Measurements from ENCODE around the gene HIGD1C.
"Not testable (repeated sequence)": the region's sequence is repeated elsewhere in the genome, so short reads cannot be mapped to it uniquely, and the experiment has no call there.

HIGD1C gene

DNA sequence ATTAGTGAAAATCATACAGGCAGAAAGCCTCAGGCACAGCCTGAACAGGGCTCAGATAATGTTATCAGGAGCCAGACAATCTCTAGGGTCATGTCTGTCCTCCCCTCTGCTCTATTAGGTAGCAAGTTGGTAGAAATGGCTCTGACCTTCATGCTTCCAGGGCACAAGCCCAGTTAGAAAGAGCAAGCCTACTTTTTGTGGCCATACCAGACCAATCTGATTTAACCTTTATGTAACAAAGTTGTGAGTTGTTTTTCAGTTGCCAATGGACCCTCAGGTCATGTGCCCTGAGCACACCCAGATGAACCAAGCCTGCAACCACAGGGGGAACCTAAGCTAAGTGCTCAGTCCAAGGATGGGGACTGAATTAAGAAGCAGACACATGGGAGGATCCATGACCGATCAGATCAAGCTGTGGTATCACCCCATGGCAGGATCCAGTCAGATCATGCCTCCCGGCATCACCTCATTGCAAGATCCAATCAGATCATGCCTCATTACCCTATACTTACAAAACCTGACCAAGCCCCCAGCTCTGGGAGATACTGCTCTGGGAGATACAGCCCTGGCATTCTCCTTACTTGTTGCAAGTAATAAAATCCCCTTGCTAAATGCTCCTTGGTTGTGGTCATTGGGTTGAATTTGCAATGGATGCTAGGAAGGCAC lies 18.8 kb upstream of the HIGD1C start:
- DNase-seq (ENCODE audit: low spot score) = no peak

DNA sequence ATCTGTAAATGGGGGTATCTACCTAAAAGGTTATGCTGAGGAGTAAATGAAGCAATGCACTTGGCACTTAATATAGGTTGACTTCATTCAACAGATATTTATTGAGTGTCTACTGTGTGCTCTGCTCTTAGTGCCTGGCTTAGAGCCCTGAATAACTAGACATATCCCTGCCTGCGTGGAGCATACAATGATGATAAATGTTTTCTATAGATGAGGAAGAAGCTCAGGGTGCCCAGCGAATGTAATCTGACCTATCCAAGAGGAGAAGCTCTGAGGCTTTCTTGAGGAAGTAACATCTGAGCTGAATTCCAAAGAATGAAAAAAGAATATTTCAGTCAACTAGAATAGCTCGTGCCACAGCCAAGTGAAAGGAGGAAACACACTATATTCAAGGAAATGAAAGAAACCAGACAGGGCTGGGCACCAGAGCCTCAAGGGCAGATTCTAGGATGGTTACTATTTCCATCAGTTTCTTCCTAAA lies 17.9 kb upstream of the HIGD1C start:
- DNase-seq (ENCODE audit: low spot score) = no peak

DNA sequence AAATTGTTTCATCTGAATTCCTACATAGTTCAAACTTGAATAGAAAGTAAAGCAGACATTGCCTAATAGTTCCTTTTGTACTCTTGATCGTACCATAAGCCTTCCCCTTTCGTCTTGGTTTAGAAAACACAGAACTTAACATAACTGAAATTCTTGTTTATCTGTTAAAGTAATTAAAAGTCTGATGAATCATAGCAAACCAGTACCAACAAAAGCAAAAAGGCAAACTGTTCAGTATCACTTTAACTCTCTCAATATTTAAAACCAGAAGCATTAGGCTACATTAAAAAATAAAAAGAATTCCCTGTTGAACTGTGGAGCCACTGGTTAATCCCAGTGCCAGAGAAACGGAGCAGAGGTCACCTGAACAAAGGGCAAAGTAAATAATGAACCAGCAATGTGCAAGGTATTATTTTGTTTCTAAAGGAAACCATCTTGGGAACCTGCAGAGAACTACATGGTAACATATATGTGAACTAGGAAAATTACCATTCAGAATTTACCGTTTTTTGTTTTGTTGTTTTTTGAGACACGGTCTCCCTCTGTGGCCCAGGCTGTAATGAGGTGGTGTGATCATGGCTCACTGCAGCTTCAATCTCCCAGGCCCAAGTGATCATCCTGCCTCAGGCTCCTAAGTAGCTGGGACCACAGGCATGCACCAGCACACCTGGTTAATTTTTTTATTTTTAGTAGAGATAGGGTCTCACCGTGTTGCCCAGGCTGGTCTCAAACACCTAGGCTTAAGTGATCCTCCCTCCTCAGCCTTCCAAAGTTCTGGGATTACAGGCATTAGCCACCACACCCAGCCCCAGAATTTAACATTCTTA lies 17.1 kb upstream of the HIGD1C start:
- no peak for DNase-seq (ENCODE audit: low spot score)

DNA sequence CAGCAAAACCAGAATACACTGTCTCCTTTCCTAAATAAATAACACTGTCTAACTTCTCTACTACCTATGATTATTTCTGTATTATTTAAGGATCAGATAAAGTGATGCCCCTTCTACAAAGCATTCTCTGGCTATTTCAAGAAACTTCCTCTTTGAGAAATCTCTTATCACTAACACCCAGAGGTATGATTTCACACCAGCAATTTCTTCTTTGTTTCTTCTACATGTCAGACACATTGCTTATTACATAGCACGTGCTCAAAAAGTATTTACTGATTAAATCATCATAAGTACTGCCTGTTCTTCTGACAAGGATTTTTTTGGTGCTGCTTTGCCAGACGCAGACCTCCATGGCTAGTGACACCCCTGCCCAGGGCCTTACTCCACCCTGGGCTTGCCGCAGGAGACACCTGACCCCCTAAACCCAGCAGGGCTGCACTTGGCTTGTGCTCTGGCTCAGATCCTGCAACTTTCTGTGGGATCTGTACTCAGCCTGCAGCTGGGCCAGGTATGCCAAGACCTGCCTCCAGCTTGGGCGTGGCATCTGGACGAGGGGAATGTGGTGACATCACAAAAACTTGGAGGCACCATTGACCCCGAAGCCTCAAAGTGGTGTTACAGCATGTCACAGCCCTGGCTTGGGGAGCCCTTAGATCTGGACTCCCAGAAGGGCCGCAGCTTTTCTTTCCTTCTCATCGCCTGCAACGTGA lies 15.4 kb upstream of the HIGD1C start:
- no peak for DNase-seq (ENCODE audit: low spot score)

DNA sequence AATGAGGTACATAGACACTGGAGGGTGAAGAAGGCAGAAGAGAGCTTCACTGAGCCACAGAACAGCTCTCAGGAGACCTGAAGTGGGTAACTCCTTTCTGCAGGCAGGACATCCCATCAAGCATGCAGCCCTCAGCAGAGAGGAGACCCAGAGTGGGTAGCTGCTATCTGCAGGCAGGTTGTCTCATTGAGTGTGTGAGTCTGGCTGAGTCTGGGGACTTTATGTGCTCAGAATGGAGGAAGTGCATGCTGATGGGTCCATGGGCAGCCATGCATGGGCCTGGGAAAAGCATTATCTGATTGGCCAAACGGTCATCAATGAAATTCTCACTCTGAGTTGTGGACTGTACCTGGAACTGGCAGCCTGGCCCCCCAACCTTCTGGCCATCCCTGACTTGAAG lies 14.7 kb upstream of the HIGD1C start:
- DNase-seq (ENCODE audit: low spot score) = no peak

DNA sequence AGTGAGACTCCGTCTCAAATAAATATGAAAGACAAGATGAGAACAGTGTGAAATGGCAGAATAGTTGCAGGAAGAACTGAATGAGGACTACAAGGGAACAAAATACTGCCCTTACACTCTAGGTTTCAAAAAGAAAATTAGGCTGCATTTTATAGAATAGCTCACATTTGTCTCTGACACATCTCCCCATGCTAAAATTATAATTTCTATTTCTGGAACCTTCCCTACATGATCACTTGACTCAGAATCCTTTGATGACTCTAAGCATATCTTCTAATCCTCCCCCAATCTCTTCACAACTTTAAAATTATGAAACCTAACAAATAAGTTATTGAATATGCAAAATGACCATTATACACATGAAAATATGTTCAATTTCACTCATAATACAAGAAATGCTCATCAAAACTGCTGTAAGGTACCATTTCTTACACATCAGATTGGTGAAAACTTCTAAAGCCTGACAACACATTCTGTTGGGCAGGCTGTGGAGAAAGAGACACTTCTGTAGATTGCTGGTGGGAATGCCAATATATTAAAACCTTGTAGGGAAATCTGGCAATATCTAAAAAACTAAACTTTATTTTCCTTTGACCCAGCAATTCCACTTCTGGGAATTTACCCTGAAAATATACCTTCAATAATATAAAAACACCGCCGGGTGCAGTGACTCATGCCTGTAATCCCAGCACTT lies 4.3 kb upstream of the HIGD1C start:
- no peak for DNase-seq (ENCODE audit: low spot score)

DNA sequence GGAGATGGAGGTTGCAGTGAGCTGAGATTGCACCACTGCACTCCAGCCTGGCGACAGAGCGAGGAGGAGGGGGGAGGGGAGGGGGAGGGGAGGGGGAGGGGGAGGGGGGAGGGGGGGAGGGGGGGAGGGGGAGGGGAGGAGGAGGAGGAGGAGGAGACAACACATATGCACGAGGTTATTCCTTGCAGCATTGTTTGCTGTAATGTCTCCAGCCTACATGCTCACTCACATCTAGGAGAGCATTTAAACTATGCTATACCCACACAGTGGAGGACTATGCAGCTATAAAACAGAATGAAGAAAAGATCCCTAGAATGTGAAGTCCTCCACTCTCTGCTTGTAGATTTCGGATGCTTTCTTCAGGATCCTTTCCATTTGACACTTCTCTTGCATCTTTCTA lies 3.5 kb upstream of the HIGD1C start:
- no peak for DNase-seq (ENCODE audit: low spot score)

DNA sequence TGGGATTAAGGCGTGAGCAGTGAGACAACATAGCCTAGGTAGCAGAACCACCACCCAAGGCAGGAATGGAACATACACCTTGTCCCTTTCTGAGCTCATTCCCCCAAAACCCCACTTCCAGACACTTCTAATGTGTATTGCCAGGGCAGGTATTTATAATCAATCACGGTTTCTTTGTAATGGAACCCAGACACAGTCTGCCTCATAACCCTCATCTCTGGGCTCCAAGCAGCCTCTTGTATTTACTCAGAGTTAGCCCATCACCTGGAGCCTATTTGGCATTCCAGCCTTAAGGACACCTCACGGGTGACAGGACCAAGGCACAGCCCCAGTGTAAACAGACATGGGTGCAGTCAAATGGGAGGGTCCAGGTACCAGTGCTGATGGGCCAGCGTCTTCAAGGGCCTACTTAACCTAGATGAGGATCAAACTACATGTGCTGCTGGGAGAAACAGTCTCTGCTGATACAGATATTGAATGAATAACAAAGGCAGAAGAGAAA lies 2.5 kb upstream of the HIGD1C start:
- no peak for DNase-seq (ENCODE audit: low spot score)

DNA sequence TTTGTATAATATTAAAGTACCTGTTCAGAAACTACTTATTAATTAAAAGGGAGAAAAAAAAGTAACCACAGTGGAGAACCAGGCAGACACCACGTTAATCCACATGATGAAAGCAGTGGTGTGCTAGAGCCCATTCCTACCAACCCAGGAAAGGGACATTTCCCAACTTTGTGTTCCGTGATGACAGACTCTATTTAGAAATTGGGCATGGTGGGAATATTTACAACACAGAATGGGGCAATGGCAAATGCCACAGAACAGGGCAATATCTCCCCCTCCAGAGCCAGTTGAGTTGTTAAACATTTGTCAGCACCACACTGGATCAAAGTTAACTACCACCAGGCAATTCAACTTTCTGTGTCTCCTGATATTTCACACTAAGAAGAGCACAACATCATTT lies 1.2 kb upstream of the HIGD1C start:
- DNase-seq (ENCODE audit: low spot score) = no peak

DNA sequence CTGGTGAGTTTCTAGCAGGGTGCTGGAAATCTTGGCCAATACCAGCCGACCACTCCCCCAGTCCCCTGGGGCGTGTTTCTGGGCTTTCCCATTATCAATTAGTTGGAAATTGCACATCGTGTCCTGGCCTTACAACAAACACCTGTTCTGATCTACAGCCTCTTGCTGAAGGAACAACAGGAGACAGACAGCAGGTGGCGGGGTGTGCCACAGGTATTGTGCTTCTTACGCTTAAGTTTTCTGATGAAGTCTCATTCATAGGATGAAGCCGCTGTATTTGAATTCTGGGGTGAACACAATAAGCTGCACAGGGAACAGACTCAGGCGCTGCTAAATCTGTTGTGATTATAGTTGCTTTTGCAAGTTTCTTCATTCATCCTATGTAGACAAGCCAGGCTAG lies 703 bp downstream of the HIGD1C start:
- no peak for DNase-seq (ENCODE audit: low spot score)

DNA sequence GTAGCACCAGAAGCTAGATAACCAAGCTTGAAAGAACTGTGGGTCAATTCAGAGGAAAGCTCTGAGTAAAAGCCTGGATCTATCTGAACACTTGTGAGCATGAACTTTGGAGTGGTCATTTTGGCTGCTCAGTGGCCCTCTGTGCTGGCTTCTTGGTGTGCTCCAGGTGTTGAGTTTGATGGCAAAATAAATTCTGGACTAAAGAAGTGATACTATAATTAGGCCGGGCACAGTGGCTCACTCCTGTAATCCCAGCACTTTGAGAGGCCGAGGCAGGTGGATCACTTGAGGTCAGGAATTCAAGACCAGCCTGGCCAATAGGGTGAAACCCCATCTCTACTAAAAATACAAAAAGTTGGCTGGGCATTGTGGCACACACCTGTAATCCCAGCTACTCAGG lies 2.4 kb downstream of the HIGD1C start:
- DNase-seq (ENCODE audit: low spot score) = not testable (repeated sequence)

DNA sequence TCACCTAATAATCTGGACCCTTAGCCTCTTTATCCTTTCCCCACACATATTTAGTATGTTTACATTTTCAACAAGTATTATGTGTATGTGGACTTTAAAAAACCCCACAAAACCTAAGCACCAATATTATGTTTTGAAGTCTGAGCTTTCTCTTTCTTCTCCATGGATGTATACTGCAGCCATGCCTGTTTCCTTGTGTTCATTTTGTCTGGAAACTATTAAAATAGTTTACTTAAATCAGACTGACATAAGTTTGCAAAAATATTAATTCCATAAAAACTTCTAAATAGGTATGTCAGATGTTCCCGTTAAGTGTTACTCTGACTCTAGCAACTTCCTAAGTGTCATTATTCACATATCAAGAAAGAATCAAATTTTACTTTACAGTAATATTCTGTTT lies 2.9 kb downstream of the HIGD1C start:
- DNase-seq (ENCODE audit: low spot score) = no peak

DNA sequence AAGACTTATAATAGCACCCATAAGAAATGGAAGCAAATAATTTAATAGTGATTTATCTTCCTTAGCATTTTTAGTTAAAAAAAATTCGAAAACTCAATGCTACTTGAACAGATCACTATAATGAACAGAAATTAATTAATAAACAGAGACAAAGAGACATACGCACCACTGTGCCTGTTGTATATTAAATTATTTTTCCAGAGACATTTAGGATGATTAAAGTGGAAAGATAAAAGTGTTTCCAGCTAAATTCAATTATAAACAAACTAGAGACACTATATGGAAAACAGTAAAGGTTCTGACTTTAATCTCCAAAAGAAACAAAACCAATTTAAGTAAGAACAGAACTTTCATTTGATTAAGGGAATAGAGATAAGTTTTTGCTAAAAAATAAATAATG lies 3.4 kb downstream of the HIGD1C start:
- no peak for DNase-seq (ENCODE audit: low spot score)

DNA sequence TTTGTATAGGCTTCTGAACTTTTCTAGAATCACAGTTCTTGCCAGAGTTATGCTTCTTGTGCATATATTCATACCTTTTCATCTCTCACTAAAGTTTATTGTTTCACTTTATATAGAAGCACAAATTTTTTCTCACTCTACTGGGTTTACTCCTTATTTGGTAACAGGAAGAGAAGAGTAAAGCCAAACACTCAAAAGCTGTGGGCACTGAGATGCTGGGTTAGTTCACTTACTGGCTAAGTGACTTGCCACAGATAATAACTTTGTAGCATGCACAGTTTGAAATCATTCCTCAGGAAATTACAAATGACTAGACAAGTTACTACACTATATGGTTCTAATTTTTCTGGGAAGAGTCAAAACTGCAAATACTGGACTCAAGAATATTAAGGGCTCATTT lies 7.8 kb downstream of the HIGD1C start:
- DNase-seq (ENCODE audit: low spot score) = no peak

DNA sequence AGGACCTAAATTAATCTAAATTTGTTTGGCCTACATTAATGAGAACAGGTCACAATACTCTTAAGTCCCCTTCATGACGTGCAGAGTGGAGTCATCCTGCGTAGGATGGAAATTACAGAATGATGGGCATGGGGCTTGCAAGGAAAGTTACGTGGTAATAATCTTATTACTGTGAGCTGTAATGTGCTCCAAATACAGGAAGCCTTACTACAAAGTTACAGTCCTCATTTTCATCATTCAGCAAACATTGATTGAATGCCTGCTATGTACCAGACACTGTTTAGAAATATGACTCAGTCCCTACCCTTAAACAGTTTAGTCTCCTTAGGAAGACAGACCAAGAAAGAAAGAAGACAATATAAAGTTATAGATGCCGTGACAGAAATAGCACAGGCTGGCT lies 9.4 kb downstream of the HIGD1C start:
- DNase-seq (ENCODE audit: low spot score) = no peak

DNA sequence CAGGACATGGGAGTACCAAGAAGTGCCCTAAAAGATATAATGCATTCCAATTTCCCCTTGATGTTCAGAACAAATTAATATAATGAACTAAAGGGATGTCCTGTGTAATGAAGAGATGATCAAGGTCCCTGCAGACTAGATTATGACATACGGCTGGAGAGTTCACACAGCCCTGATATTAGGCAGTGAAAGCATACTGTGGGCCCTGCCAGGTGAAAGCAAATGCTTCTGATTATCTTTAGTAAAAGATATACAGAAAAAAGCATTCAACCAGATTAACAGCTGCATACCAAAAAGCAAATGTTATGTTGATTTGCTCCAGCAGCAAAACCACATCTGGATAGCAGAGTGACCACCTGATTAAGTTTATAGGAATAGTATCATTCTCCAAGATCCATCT lies 12.1 kb downstream of the HIGD1C start:
- no peak for DNase-seq (ENCODE audit: low spot score)

DNA sequence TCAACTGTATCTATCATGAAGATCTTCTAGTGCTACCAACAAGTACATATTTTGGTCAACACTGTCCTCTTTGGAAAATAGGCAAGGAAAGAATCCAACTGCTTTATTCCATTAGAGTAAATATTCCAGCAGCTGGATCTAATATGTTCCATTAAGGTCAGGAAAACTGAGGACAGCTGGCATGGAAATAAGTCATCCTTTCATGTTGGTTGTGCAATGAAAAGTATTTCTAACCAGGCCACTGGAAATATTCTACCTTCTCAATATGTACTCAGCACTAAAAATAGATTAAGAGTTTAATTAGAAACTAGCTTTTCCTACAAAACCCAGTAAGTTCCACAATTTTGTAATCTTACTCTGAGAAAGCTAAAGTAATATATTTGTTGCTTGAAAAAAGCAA lies 19.6 kb downstream of the HIGD1C start:
- DNase-seq (ENCODE audit: low spot score) = no peak

DNA sequence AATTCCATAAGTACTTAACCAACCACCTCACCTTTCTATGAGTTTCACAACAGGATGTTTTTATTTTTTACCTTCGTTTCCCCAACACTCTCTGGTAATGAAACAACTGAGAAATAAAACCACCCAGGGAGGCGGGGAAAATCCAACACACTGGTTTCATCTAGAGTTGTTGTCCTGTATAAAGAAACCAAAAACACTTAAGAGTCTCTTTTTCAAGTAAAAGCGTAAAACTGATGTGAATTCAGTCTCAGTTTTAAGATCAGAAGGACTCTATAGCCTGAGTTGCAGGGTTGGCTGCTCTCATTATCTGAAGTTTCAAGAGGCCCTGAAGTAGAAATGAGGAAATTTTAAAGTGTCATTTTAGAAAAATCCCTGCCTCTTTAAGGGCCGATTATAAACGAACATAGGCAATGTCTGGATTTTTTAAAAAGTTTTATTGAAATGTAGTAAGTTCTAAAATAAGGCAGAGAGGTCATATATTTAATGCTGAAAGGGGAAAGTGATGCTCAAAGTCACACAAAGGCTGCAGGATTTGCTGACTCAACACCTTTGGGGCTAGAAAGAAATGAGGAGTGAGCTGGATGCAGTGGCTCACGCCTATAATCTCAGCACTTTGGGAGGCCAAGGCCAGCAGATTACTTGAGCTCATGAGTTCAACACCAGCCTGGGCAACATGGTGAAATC lies 27.2 kb downstream of the HIGD1C start:
- no peak for DNase-seq (ENCODE audit: low spot score)

DNA sequence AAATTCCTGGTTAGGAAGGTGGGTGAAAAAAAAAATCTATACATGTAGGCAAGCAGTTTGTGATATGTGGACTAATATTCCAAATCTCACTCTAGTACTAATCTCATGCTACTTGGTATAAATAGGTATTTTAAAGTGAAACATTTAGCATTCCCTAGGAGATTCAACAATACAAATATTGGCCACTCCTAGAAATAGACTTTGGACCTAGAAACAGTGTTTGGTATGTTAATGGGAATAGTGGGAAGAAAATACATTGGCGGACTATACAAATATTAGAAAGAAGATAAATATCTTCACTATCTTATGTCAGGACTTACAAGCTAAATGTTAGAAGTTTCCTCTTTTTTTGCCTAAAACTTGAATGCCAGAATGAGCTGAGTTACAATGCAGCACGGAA lies 28.2 kb downstream of the HIGD1C start:
- no peak for DNase-seq (ENCODE audit: low spot score)

DNA sequence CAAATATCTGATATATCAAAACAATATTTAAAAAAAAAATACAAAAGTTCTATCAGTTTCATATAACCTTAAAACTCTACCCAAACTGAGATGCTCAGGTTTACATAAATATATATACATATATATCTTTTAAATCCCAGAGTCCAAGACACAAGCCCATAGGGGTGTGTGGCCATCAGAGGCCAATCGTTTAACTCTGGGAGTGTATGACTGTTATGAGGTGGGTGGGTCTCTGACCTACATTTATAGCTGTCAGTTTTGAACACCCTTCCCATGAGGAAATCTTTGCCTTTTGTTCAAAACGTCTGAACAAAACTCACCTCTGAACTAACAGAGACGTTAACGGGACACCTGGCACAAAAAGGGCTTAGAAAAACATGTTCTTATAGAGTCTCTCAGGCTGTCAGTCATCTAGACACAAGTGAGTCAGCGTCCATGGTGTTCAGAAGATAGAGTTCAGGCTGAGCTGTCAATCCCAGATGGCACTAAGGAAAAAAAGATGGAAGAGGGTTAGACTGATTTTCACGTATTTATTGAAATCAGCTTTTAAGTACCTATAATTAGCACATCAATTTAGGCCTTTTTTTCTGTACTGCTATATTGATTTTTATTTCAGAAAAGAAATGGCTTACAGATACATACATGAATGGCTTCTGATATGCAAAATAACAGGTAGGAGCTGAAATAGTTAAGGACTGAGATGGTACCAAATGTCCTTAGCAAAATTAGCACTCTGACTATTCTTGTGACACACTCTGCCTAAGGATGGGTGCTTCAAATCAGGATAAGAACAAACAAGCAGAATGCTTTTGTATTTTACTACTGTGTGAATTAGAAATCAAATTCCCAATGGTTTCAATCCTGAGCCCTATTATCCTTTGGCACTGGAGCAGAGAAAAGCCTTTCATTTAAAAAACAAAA lies 29.2 kb downstream of the HIGD1C start:
- no peak for DNase-seq (ENCODE audit: low spot score)

Measured in NAMALWA (cell line).